Measurements from ENCODE around the gene MMP15.

Gene MMP15

GRCh38 chr16:57996406-57997175 lies 29.0 kb upstream of the MMP15 start:
- no peaks in the 10 kb centered on the region for H3K9me3 ChIP-seq (ENCODE audit: control insufficient read depth, low read length)
- H3K36me3 ChIP-seq (ENCODE audit: control insufficient read depth, insufficient read depth, low read length): peaks cover 3% of the 10 kb centered on the region
- H3K27me3 ChIP-seq (ENCODE audit: control insufficient read depth, insufficient read depth, low read length, poor library complexity, severe bottlenecking): no peaks in the 10 kb centered on the region
- 95 to 96% methylated on average over 62 of the region's 62 CpGs for WGBS, 2 experiments
- peaks cover 5% of the 10 kb centered on the region for H3K4me1 ChIP-seq (ENCODE audit: control insufficient read depth, insufficient read depth, low read length)
- H3K27ac ChIP-seq (ENCODE audit: insufficient read depth, low read depth, low read length, poor library complexity, severe bottlenecking): no peak overlapping the region
- no peak overlapping the region for H3K4me3 ChIP-seq (ENCODE audit: insufficient read depth, low read depth, low read length)

DNA sequence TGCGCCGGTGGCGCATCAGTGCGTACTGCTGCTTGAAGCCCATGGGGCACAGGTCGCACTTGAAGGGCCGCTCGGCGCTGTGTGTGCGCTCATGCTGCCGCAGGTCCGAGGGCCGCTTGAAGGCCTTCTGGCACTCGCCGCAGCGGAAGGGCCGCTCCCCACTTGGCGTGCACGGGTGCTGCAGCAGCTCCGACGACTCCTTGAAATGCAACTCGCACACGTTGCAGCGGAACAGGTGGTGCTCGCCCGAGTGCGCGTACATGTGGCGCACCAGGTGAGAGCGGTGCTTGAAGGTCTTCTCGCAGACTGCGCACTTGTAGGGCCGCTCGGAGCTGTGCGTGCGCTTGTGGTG lies 28.4 kb upstream of the MMP15 start:
- Histone ChIP-seq H3K9me3 (ENCODE audit: control insufficient read depth, low read length) (no peaks in the 10 kb centered on the region), H3K27ac (ENCODE audit: insufficient read depth, low read depth, low read length, poor library complexity, severe bottlenecking) (no peak overlapping the region), H3K36me3 (ENCODE audit: control insufficient read depth, insufficient read depth, low read length) (peaks cover 3% of the 10 kb centered on the region), H3K4me3 (ENCODE audit: insufficient read depth, low read depth, low read length) (no peak overlapping the region), H3K4me1 (ENCODE audit: control insufficient read depth, insufficient read depth, low read length) (peaks cover 10% of the 10 kb centered on the region), H3K27me3 (ENCODE audit: control insufficient read depth, insufficient read depth, low read length, poor library complexity, severe bottlenecking) (no peaks in the 10 kb centered on the region)
- WGBS, 2 experiments: 97% methylated on average over 35 of the region's 35 CpGs

DNA sequence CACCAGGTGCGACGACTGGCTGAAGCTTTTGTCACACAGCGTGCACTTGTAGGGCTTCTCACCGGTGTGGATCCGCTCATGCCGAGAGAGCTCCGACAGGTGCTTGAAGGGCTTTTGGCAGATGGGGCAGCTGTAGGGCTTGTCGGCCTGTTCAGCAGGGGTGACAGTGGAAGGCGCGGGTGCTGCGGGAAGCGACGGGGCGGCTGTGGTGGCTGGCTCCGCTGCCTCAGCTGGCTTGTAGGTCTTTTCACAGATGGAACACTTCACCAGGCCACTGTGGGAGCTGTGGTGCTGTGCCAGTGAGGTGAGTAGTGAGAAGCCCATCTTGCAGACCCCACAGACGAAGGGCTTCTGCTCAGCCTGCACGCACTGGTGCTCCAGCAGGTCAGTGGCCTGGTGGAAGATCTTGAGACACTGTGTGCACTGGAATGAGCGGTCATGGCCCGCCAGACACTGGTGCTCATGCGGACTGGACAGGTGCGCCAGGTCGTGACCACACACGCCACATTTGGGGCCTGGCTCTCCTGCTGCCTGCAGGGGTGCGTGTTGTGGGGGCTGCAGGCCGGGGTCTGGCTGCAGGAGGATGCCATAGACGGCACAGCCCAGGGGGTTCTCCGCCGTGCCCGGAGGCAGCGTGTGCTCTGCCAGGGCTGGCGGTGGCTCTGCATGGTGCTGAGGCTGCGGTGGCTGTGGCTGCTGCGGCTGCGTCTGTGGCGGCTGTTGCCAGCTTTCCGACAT lies 27.9 kb upstream of the MMP15 start:
- Histone ChIP-seq H3K4me3 (ENCODE audit: insufficient read depth, low read depth, low read length) (no peak overlapping the region), H3K27me3 (ENCODE audit: control insufficient read depth, insufficient read depth, low read length, poor library complexity, severe bottlenecking) (no peaks in the 10 kb centered on the region), H3K36me3 (ENCODE audit: control insufficient read depth, insufficient read depth, low read length) (peaks cover 4% of the 10 kb centered on the region), H3K27ac (ENCODE audit: insufficient read depth, low read depth, low read length, poor library complexity, severe bottlenecking) (no peak overlapping the region), H3K4me1 (ENCODE audit: control insufficient read depth, insufficient read depth, low read length) (peaks cover 10% of the 10 kb centered on the region), H3K9me3 (ENCODE audit: control insufficient read depth, low read length) (no peaks in the 10 kb centered on the region)
- 96 to 97% methylated on average over 36 of the region's 36 CpGs for WGBS, 2 experiments

DNA sequence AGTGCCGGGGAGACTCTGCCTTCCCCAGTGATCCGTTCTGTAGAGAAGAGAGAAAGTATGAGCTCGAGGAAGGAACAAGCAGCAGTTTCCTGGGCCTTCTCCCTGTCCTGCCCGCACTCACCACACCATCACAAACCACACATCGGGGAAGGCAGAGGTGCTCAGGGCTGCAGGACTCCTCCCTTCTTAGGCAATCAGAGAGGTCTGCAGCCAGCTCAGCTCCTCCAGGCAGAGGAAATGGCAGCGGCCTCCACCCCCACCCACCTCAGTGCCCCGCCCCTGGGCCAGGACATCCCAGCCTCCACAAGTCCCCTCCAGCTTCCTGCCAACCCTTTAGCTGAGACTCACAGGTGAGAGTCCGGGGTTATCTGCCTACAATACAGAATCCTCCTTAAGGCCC lies 27.1 kb upstream of the MMP15 start:
- Histone ChIP-seq H3K4me1 (ENCODE audit: control insufficient read depth, insufficient read depth, low read length) (peaks cover 10% of the 10 kb centered on the region), H3K27ac (ENCODE audit: insufficient read depth, low read depth, low read length, poor library complexity, severe bottlenecking) (no peak overlapping the region), H3K36me3 (ENCODE audit: control insufficient read depth, insufficient read depth, low read length) (peaks cover 10% of the 10 kb centered on the region), H3K9me3 (ENCODE audit: control insufficient read depth, low read length) (no peaks in the 10 kb centered on the region), H3K27me3 (ENCODE audit: control insufficient read depth, insufficient read depth, low read length, poor library complexity, severe bottlenecking) (no peaks in the 10 kb centered on the region), H3K4me3 (ENCODE audit: insufficient read depth, low read depth, low read length) (no peak overlapping the region)
- 82 to 88% methylated on average over 8 of the region's 8 CpGs for WGBS, 2 experiments

DNA sequence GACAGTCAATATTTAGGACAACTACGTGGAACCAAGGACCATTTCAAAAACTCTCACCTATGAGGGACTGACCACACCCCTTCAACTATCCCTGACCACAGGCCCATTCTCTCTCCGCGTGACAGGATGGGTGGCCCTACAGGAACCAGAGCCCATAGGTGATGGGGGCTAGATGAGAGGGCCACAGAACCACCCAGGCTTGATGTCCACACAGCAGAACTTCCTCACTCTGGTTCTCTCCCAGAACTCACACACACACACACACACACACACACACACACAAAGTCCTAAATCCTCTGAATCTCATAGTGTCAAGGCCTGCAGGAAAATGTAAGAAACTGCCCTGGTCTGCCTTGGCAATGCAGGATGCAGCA lies 26.6 kb upstream of the MMP15 start:
- peaks cover 8% of the 10 kb centered on the region for H3K36me3 ChIP-seq (ENCODE audit: control insufficient read depth, insufficient read depth, low read length)
- no peaks in the 10 kb centered on the region for H3K27me3 ChIP-seq (ENCODE audit: control insufficient read depth, insufficient read depth, low read length, poor library complexity, severe bottlenecking)
- H3K4me3 ChIP-seq (ENCODE audit: insufficient read depth, low read depth, low read length): no peak overlapping the region
- H3K9me3 ChIP-seq (ENCODE audit: control insufficient read depth, low read length): no peaks in the 10 kb centered on the region
- WGBS, 2 experiments: 86 to 94% methylated on average over 3 of the region's 3 CpGs
- peaks cover 10% of the 10 kb centered on the region for H3K4me1 ChIP-seq (ENCODE audit: control insufficient read depth, insufficient read depth, low read length)
- H3K27ac ChIP-seq (ENCODE audit: insufficient read depth, low read depth, low read length, poor library complexity, severe bottlenecking): no peak overlapping the region

DNA sequence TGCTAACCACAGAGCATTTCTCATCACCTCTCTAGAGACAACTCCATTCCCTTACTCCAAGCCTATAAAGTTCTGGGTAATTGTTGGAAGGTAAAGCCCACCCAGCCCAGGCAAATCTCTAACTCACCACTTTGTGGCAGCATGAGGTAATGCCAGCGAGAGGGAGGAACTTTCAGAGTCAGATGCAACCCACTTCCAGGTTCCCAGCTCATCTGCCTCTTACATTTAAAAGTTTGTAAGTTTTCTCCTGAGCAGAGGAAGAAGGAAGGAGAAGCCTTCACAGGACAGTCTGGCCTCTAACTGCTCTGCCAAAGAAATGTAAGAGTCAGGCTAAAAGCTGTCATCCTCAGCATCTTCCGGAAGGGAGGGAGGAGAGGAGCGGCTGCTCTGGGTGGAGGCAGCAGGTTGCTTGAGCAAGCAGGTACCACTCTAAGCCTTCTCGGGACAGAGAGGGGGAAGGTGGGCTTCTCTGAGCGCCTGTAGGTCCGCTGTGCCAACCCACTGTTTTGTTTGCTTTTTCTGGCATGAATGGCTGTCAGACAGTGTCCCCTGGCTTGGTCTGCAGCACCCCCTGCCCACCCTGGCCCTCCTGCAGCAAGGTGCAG lies 26.1 kb upstream of the MMP15 start:
- Histone ChIP-seq H3K27ac (ENCODE audit: insufficient read depth, low read depth, low read length, poor library complexity, severe bottlenecking) (no peak overlapping the region), H3K4me1 (ENCODE audit: control insufficient read depth, insufficient read depth, low read length) (peaks cover 10% of the 10 kb centered on the region), H3K27me3 (ENCODE audit: control insufficient read depth, insufficient read depth, low read length, poor library complexity, severe bottlenecking) (no peaks in the 10 kb centered on the region), H3K36me3 (ENCODE audit: control insufficient read depth, insufficient read depth, low read length) (peaks cover 7% of the 10 kb centered on the region), H3K4me3 (ENCODE audit: insufficient read depth, low read depth, low read length) (peak overlapping the region; percentile 78), H3K9me3 (ENCODE audit: control insufficient read depth, low read length) (no peaks in the 10 kb centered on the region)
- WGBS, 2 experiments: 28 to 33% methylated on average over 6 of the region's 6 CpGs

DNA sequence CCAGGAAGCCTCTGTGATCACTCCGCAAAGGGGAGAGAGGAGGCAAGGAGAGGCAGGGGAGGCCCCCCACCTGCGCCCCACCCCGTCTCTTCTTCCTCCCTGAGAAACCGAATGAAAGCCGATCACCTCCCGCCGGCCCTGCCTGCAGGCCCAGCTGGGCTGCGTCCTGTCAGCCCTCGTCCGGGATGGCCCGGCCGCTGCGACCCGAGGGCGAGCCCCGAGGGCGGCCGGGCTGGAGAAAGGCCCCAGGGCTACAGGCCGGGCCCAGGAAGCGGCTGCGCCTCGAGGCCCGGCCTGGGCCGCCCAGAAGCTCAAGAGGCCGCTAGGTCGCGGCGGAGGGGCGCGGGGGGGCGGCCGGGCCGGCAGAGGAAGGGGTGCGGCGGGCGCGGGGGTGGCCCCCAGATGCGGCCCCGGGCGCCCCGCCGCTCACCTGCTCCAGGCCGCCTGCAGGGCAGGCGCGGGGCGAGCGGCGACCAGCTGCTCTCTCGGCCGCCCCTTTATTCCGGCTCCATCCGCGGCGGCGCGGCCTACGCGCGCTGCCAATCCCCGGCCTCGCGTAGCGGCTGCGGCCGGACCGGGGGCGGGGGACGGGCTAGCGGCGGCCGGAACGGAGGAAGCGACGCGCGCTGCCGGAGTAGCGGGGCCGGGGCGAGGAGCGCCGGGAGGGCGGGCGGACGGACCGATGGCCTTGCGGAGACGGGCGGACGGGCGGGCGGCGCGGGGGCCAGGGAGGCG lies 25.4 kb upstream of the MMP15 start, which contains the start of gene ZNF319:
TSS of gene ZNF319 (minus strand) at position 702 of the 735 bp plus-strand sequence. CDS start 2,407 bp downstream, outside the sequence.
- Histone ChIP-seq H3K27me3 (ENCODE audit: control insufficient read depth, insufficient read depth, low read length, poor library complexity, severe bottlenecking) (no peaks in the 10 kb centered on the region), H3K27ac (ENCODE audit: insufficient read depth, low read depth, low read length, poor library complexity, severe bottlenecking) (no peak within 1 kb of the TSS), H3K36me3 (ENCODE audit: control insufficient read depth, insufficient read depth, low read length) (peaks cover 7% of the 10 kb centered on the region), H3K4me1 (ENCODE audit: control insufficient read depth, insufficient read depth, low read length) (peaks cover 10% of the 10 kb centered on the region), H3K4me3 (ENCODE audit: insufficient read depth, low read depth, low read length) (peak within 1 kb of the TSS; percentile 78), H3K9me3 (ENCODE audit: control insufficient read depth, low read length) (no peaks in the 10 kb centered on the region)
- WGBS, 2 experiments: 1% methylated on average over 95 of the region's 95 CpGs

GRCh38 chr16:58000706-58001676 lies 24.6 kb upstream of the MMP15 start, which contains the start of gene USB1:
Gene USB1 (plus strand): TSS chr16:58001407. CDS start chr16:58001484, 77 bp downstream.
- WGBS, 2 experiments: 0 to 1% methylated on average over 81 of the region's 81 CpGs
- peak within 1 kb of the TSS; percentile 78 for H3K4me3 ChIP-seq (ENCODE audit: insufficient read depth, low read depth, low read length)
- H3K27me3 ChIP-seq (ENCODE audit: control insufficient read depth, insufficient read depth, low read length, poor library complexity, severe bottlenecking): no peaks in the 10 kb centered on the region
- H3K36me3 ChIP-seq (ENCODE audit: control insufficient read depth, insufficient read depth, low read length): peaks cover 7% of the 10 kb centered on the region
- H3K27ac ChIP-seq (ENCODE audit: insufficient read depth, low read depth, low read length, poor library complexity, severe bottlenecking): no peak within 1 kb of the TSS
- no peaks in the 10 kb centered on the region for H3K9me3 ChIP-seq (ENCODE audit: control insufficient read depth, low read length)
- peaks cover 10% of the 10 kb centered on the region for H3K4me1 ChIP-seq (ENCODE audit: control insufficient read depth, insufficient read depth, low read length)

- H3K36me3 ChIP-seq (ENCODE audit: control insufficient read depth, insufficient read depth, low read length): peaks cover 7% of the 10 kb centered on the region
- 53 to 57% methylated on average over 10 of the region's 10 CpGs for WGBS, 2 experiments
- H3K4me3 ChIP-seq (ENCODE audit: insufficient read depth, low read depth, low read length): peak overlapping the region; percentile 78
- no peak overlapping the region for H3K27ac ChIP-seq (ENCODE audit: insufficient read depth, low read depth, low read length, poor library complexity, severe bottlenecking)
- H3K4me1 ChIP-seq (ENCODE audit: control insufficient read depth, insufficient read depth, low read length): peaks cover 10% of the 10 kb centered on the region
- no peaks in the 10 kb centered on the region for H3K27me3 ChIP-seq (ENCODE audit: control insufficient read depth, insufficient read depth, low read length, poor library complexity, severe bottlenecking)
- no peaks in the 10 kb centered on the region for H3K9me3 ChIP-seq (ENCODE audit: control insufficient read depth, low read length)
These were observed 23.7 kb upstream of the MMP15 start for GRCh38 chr16:58001781-58002415.

Data from ectodermal cell (in vitro differentiated cells).